ENCODE measurements around the gene DBN1.

DBN1 gene

GRCh38 chr5:177440990-177441780 lies 32.2 kb downstream of the DBN1 start:
- no peak for DNase-seq

- no peak for DNase-seq
Observed at GRCh38 chr5:177440211-177440989, 33.0 kb downstream of the DBN1 start.

- no peak for DNase-seq
Observed at GRCh38 chr5:177439518-177440053, 33.8 kb downstream of the DBN1 start.

- no peak for DNase-seq
Observed at GRCh38 chr5:177438468-177438867, 35.0 kb downstream of the DBN1 start.

GRCh38 chr5:177437623-177438022 lies 35.8 kb downstream of the DBN1 start:
- DNase-seq = no peak

- no peak for DNase-seq
Observed at GRCh38 chr5:177435847-177436536, 37.4 kb downstream of the DBN1 start.

GRCh38 chr5:177434942-177435738 lies 38.3 kb downstream of the DBN1 start:
- no peak for DNase-seq

GRCh38 chr5:177434437-177434836 lies 39.0 kb downstream of the DBN1 start:
- no peak for DNase-seq

GRCh38 chr5:177433658-177434217 lies 39.7 kb downstream of the DBN1 start:
- DNase-seq = no peak

- DNase-seq = no peak
Observed at GRCh38 chr5:177432839-177433657, 40.4 kb downstream of the DBN1 start.

- DNase-seq = no peak
Observed at GRCh38 chr5:177432143-177432838, 41.1 kb downstream of the DBN1 start.

GRCh38 chr5:177431317-177432142 lies 41.9 kb downstream of the DBN1 start:
- no peak for DNase-seq

GRCh38 chr5:177430972-177431316 lies 42.5 kb downstream of the DBN1 start:
- no peak for DNase-seq

GRCh38 chr5:177430140-177430951 lies 43.1 kb downstream of the DBN1 start:
- no peak for DNase-seq

- no peak for DNase-seq
Observed at GRCh38 chr5:177429248-177430040, 44.0 kb downstream of the DBN1 start.

GRCh38 chr5:177428574-177429217 lies 44.7 kb downstream of the DBN1 start:
- DNase-seq = no peak

- DNase-seq = no peak
Observed at GRCh38 chr5:177427919-177428573, 45.4 kb downstream of the DBN1 start.

Data from NCI-H1048 (cell line).